Measurements from ENCODE around the gene FOXP1. TPM values are rescaled to one million over a fixed set of nuclear protein-coding genes. Genes with fewer than 3 reads are reported as not detected.
A peak's percentile ranks its signal among the peaks of the same experiment; 100 is the strongest.

FOXP1 gene
- total RNA-seq, 2 experiments from 2014 or later: 493 to 508 TPM

DNA sequence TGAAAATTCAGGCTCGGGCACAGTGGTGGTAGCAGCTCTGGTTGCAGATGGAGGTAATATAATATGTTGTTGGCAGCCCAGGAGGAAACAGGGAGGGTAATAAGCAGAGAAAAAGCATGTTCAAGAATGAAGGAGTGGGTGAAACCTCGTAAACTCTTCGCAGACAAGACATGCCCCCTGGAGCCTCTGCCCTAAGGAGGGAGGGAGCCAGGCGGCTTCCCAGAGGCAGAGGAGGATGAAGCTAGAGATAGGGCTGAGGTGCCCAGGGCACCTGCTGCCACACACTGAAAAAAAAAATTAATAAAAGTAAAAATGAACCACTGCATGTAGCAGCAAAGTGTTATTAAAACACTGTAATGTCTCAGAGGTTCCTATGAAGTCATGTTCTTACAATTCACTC, 137.3 kb downstream of the FOXP1 start:
- H3K4me1 ChIP-seq (ENCODE audit: insufficient read depth, low read length): peaks cover 89% of the 10 kb centered on the region
- H3K9me3 ChIP-seq (ENCODE audit: control insufficient read depth in 1 of 2, insufficient read depth in 1 of 2, low read length in 2 of 2): no peaks in the 10 kb centered on the region
- Mint-ChIP-seq H3K4me3 (peak overlapping the region; percentile 36), H3K27ac (peak overlapping the region; percentile 94), H3K9me3 (no peaks in the 10 kb centered on the region), H3K4me1 (ENCODE audit: low read depth) (peaks cover 98% of the 10 kb centered on the region), H3K36me3 (ENCODE audit: low read depth) (peaks cover 4% of the 10 kb centered on the region), H3K27me3 (no peaks in the 10 kb centered on the region)
- intact Hi-C loops (cut with DNase I, micrococcal nuclease): loop anchor here in 1 of 2 experiments (5.0 kb wide), 1 partner anchor 41 kb away; no protein-coding TSS in a partner anchor
- TF ChIP-seq, protein P1, sequence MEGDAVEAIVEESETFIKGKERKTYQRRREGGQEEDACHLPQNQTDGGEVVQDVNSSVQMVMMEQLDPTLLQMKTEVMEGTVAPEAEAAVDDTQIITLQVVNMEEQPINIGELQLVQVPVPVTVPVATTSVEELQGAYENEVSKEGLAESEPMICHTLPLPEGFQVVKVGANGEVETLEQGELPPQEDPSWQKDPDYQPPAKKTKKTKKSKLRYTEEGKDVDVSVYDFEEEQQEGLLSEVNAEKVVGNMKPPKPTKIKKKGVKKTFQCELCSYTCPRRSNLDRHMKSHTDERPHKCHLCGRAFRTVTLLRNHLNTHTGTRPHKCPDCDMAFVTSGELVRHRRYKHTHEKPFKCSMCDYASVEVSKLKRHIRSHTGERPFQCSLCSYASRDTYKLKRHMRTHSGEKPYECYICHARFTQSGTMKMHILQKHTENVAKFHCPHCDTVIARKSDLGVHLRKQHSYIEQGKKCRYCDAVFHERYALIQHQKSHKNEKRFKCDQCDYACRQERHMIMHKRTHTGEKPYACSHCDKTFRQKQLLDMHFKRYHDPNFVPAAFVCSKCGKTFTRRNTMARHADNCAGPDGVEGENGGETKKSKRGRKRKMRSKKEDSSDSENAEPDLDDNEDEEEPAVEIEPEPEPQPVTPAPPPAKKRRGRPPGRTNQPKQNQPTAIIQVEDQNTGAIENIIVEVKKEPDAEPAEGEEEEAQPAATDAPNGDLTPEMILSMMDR (IDR thresholded peaks at IDR 0.05): no peak
- H3K27ac ChIP-seq (ENCODE audit: low read depth in 1 of 2, low read length in 2 of 2): peak overlapping the region; percentile 57 to 72
- H3K36me3 ChIP-seq (ENCODE audit: insufficient read depth, low read length): peaks cover 2% of the 10 kb centered on the region
- H3K4me3 ChIP-seq (ENCODE audit: low read length): no peak overlapping the region
- no peak for DNase-seq
- CTCF ChIA-PET: no interaction called here
- H3K27me3 ChIP-seq (ENCODE audit: control insufficient read depth in 1 of 2, insufficient read depth in 2 of 2, low read length in 2 of 2): no peaks in the 10 kb centered on the region
- ATAC-seq (ENCODE audit: poor library complexity): no peak
- POLR2A ChIA-PET: interaction anchor here (0.6 to 8.1 kb wide), 3 partner anchors 9 to 36 kb away, joined by 4 to 79 read pairs (median 13); no protein-coding TSS in a partner anchor

DNA sequence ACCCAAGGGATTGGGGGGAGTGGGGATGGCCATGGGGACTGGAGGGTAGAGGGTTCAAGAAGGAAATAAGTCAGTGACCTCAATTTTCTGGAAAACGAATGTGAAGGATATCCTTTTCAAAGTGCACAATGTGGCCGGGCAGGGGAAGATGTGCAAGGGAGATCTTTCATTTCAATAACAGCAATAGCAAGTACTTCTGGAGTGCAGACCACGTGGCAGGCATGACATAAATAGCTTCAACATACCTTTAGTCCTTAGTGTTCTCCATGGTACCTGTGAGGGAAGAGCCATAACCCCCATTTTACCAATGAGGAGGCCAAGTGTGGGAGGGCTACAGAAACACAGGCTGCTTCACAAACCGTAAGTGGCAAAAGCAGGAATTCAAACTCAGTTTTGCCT, 138.7 kb downstream of the FOXP1 start:
- ATAC-seq (ENCODE audit: poor library complexity): no peak
- Histone ChIP-seq H3K4me3 (ENCODE audit: low read length) (no peak overlapping the region), H3K27me3 (ENCODE audit: control insufficient read depth in 1 of 2, insufficient read depth in 2 of 2, low read length in 2 of 2) (no peaks in the 10 kb centered on the region), H3K4me1 (ENCODE audit: insufficient read depth, low read length) (peaks cover 94% of the 10 kb centered on the region), H3K36me3 (ENCODE audit: insufficient read depth, low read length) (peaks cover 2% of the 10 kb centered on the region), H3K27ac (ENCODE audit: low read depth in 1 of 2, low read length in 2 of 2) (peak overlapping the region; percentile 67 to 82), H3K9me3 (ENCODE audit: control insufficient read depth in 1 of 2, insufficient read depth in 1 of 2, low read length in 2 of 2) (no peaks in the 10 kb centered on the region)
- intact Hi-C loops (cut with DNase I, micrococcal nuclease): loop anchor here (1.0 to 5.0 kb wide), 8 partner anchors 10 to 383 kb away; partner anchors contain the start of gene FOXP1 (in 1 of the 2)
- TF ChIP-seq, protein P1 (IDR thresholded peaks at IDR 0.05): no peak
- H3K4me1 Mint-ChIP-seq (ENCODE audit: low read depth): peaks cover 98% of the 10 kb centered on the region
- no peak for DNase-seq
- ChIA-PET CTCF (interaction anchor here (0.8 to 1.1 kb wide), 2 partner anchors 45 to 60 kb away, joined by 3 read pairs; no protein-coding TSS in a partner anchor), POLR2A (interaction anchor here (0.7 to 8.1 kb wide), 15 partner anchors 9 to 314 kb away, joined by 3 to 100 read pairs (median 4); no protein-coding TSS in a partner anchor)
- H3K4me3 Mint-ChIP-seq: peak overlapping the region; percentile 79
- no peaks in the 10 kb centered on the region for H3K9me3 Mint-ChIP-seq
- peaks cover 3% of the 10 kb centered on the region for H3K36me3 Mint-ChIP-seq (ENCODE audit: low read depth)
- H3K27ac Mint-ChIP-seq: peak overlapping the region; percentile 94
- no peaks in the 10 kb centered on the region for H3K27me3 Mint-ChIP-seq

DNA sequence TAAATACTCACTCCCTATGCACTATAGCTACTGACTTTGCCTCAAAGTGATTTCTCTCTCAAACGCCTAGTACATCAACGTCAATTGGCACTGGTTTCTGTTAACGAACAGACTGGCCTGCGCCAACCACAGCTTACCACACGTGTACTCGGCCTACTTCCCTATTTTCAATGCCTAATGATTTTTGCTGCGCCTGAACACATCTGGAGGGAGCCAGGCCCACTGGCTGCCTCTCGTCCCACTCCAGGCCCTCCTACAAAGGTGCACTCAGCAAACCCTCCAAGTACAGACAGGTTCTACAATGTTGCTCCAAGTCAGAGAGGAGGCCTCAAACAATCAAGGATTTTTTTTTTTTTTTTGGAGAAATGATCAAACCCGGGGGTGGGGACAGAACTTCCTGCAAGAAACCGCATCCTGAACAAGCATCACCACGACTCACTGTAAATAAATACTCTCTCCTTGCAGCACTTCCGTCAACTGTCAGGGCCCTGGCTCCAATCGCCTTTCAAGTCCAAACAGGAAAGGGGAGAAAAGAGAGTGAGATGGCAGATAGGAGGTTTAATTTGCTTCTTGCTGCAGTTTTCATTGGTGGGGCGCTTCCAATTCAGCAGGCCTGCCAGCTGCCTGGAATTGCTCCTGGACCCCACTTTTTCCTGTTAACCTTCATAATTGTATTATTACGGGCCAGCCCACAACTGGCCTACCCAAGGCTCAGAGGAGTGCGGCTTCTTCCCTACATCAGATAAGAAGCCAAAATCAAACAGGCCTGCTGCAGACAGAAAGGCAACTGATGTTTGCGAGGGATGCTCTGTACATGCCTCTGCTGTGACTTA, 139.3 kb downstream of the FOXP1 start:
- H3K27ac ChIP-seq (ENCODE audit: low read depth in 1 of 2, low read length in 2 of 2): peak overlapping the region; percentile 67 to 82
- no peaks in the 10 kb centered on the region for H3K27me3 Mint-ChIP-seq
- POLR2A ChIA-PET: interaction anchor here (0.6 to 8.1 kb wide), 28 partner anchors 10 to 382 kb away, joined by 3 to 100 read pairs (median 4); no protein-coding TSS in a partner anchor
- intact Hi-C loops (cut with DNase I, micrococcal nuclease): loop anchor here in 1 of 2 experiments (1.0 to 5.0 kb wide), 7 partner anchors 11 to 382 kb away; partner anchors contain the start of gene FOXP1
- peaks cover 5% of the 10 kb centered on the region for H3K36me3 Mint-ChIP-seq (ENCODE audit: low read depth)
- peaks cover 97% of the 10 kb centered on the region for H3K4me1 Mint-ChIP-seq (ENCODE audit: low read depth)
- H3K9me3 ChIP-seq (ENCODE audit: control insufficient read depth in 1 of 2, insufficient read depth in 1 of 2, low read length in 2 of 2): no peaks in the 10 kb centered on the region
- no peak overlapping the region for H3K4me3 ChIP-seq (ENCODE audit: low read length)
- CTCF ChIA-PET: interaction anchor here (1.1 to 3.7 kb wide), 4 partner anchors 10 to 61 kb away, joined by 3 to 19 read pairs (median 4); no protein-coding TSS in a partner anchor
- H3K36me3 ChIP-seq (ENCODE audit: insufficient read depth, low read length): peaks cover 2% of the 10 kb centered on the region
- H3K4me1 ChIP-seq (ENCODE audit: insufficient read depth, low read length): peaks cover 97% of the 10 kb centered on the region
- peak overlapping the region; percentile 94 for H3K27ac Mint-ChIP-seq
- peak; percentile 53 to 95 (median 68) for DNase-seq
- no peaks in the 10 kb centered on the region for H3K27me3 ChIP-seq (ENCODE audit: control insufficient read depth in 1 of 2, insufficient read depth in 2 of 2, low read length in 2 of 2)
- TF ChIP-seq, protein P1 (IDR thresholded peaks at IDR 0.05): no peak
- H3K4me3 Mint-ChIP-seq: peak overlapping the region; percentile 79
- peak; percentile 78 for ATAC-seq (ENCODE audit: poor library complexity)
- H3K9me3 Mint-ChIP-seq: no peaks in the 10 kb centered on the region
